ENCODE data around the gene LMF2. TPM values are rescaled to one million over a fixed set of nuclear protein-coding genes. Genes with fewer than 3 reads are reported as not detected.

Gene LMF2
- total RNA-seq, 1 experiment from 2014 or later: 56.9 TPM

DNA sequence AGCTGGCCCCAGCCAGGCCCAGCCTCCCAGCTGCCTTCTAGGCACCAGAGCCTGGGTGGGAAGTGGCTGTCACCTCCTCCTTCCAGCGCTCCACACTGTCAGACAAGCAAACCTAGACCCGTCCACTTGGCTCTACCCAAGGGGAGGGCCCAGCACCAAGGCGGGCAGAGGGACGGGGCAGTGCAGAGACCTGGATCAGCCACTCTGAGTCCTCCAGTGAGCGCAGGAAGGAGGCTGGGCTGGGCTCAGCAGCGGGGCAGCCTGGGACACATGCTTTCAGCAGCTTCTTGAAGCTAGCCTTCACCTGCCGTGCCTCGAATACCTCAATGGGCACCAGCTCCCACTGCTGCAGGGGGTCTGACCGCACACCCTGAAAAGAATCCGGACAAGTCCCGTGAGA is 51.5 kb downstream of the LMF2 start:
- no peaks in the 10 kb centered on the region for H3K4me1 ChIP-seq (ENCODE audit: control insufficient read depth in 1 of 2, insufficient read depth in 2 of 2, low read length in 2 of 2)
- no peaks in the 10 kb centered on the region for H3K27me3 ChIP-seq (ENCODE audit: insufficient read depth, low read length)
- no peak for TF ChIP-seq JUND (IDR thresholded peaks at IDR 0.05)
- TF ChIP-seq, protein P1, sequence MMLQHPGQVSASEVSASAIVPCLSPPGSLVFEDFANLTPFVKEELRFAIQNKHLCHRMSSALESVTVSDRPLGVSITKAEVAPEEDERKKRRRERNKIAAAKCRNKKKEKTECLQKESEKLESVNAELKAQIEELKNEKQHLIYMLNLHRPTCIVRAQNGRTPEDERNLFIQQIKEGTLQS (IDR thresholded peaks at IDR 0.05): no peak
- no peak for TF ChIP-seq EZH2phosphoT487 (IDR thresholded peaks at IDR 0.05; ENCODE audit: borderline replicate concordance)
- TF ChIP-seq CBX3 (IDR thresholded peaks at IDR 0.05; ENCODE audit: low read depth): no peak
- TF ChIP-seq, protein P2, sequence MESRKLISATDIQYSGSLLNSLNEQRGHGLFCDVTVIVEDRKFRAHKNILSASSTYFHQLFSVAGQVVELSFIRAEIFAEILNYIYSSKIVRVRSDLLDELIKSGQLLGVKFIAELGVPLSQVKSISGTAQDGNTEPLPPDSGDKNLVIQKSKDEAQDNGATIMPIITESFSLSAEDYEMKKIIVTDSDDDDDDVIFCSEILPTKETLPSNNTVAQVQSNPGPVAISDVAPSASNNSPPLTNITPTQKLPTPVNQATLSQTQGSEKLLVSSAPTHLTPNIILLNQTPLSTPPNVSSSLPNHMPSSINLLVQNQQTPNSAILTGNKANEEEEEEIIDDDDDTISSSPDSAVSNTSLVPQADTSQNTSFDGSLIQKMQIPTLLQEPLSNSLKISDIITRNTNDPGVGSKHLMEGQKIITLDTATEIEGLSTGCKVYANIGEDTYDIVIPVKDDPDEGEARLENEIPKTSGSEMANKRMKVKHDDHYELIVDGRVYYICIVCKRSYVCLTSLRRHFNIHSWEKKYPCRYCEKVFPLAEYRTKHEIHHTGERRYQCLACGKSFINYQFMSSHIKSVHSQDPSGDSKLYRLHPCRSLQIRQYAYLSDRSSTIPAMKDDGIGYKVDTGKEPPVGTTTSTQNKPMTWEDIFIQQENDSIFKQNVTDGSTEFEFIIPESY (IDR thresholded peaks at IDR 0.05; ENCODE audit: extremely low read depth, insufficient replicate concordance, low read length): no peak
- TF ChIP-seq RAD21 (IDR thresholded peaks at IDR 0.05; ENCODE audit: low read depth): no peak
- TF ChIP-seq POLR2AphosphoS5 (IDR thresholded peaks at IDR 0.05; ENCODE audit: low read depth, low read length): no peak
- no peak for TF ChIP-seq EZH2 (IDR thresholded peaks at IDR 0.05)
- TF ChIP-seq, protein P3, sequence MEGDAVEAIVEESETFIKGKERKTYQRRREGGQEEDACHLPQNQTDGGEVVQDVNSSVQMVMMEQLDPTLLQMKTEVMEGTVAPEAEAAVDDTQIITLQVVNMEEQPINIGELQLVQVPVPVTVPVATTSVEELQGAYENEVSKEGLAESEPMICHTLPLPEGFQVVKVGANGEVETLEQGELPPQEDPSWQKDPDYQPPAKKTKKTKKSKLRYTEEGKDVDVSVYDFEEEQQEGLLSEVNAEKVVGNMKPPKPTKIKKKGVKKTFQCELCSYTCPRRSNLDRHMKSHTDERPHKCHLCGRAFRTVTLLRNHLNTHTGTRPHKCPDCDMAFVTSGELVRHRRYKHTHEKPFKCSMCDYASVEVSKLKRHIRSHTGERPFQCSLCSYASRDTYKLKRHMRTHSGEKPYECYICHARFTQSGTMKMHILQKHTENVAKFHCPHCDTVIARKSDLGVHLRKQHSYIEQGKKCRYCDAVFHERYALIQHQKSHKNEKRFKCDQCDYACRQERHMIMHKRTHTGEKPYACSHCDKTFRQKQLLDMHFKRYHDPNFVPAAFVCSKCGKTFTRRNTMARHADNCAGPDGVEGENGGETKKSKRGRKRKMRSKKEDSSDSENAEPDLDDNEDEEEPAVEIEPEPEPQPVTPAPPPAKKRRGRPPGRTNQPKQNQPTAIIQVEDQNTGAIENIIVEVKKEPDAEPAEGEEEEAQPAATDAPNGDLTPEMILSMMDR (IDR thresholded peaks at IDR 0.05 in 2 of 3, conservative IDR thresholded peaks at IDR 0.05 in 1 of 3; ENCODE audit: borderline replicate concordance in 1 of 3, insufficient read depth in 1 of 3, low read depth in 2 of 3, low read length in 2 of 3): no peak
- TF ChIP-seq, protein P4, sequence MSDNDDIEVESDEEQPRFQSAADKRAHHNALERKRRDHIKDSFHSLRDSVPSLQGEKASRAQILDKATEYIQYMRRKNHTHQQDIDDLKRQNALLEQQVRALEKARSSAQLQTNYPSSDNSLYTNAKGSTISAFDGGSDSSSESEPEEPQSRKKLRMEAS (IDR thresholded peaks at IDR 0.05): no peak
- TF ChIP-seq SP1 (IDR thresholded peaks at IDR 0.05; ENCODE audit: low read depth): no peak
- TF ChIP-seq EGR1 (IDR thresholded peaks at IDR 0.05; ENCODE audit: low read depth): no peak
- no peak for TF ChIP-seq CEBPB (IDR thresholded peaks at IDR 0.05; ENCODE audit: low read depth)
- TF ChIP-seq SRF (IDR thresholded peaks at IDR 0.05; ENCODE audit: low read depth): no peak
- no peak for TF ChIP-seq ZNF274 (IDR thresholded peaks at IDR 0.05; ENCODE audit: low read depth, low read length)
- TF ChIP-seq POLR2A (IDR thresholded peaks at IDR 0.05; ENCODE audit: borderline replicate concordance, extremely low read depth, insufficient read depth, insufficient read length): no peak
- no peak for TF ChIP-seq SIN3A (IDR thresholded peaks at IDR 0.05; ENCODE audit: low read depth)
- no peak for TF ChIP-seq YY1 (IDR thresholded peaks at IDR 0.05; ENCODE audit: extremely low read depth, insufficient replicate concordance, low read depth, low read length)
- H2AFZ ChIP-seq (ENCODE audit: low read depth, low read length, poor library complexity, severe bottlenecking): no peak overlapping the region
- ChIA-PET POLR2A (no interaction called here), CTCF (no interaction called here), RAD21 (ENCODE audit: low non-redundant PET in 1 of 2, low total read pairs in 2 of 2, uncharacterized antibody in 2 of 2, unreplicated experiment in 2 of 2) (no interaction called here)
- H4K20me1 ChIP-seq (ENCODE audit: insufficient read depth): no peaks in the 10 kb centered on the region
- intact Hi-C loops (cut with micrococcal nuclease): no loop called here
- no peaks in the 10 kb centered on the region for H3K79me2 ChIP-seq (ENCODE audit: insufficient read depth, low read length)
- BruUV-seq (replicated peaks): no TSS peak
- no peak for ATAC-seq
- H3K4me3 ChIP-seq (replicated peaks in 1 of 2; ENCODE audit: low read depth in 1 of 2, low read length in 2 of 2): no peak overlapping the region
- H3K27ac ChIP-seq (ENCODE audit: low read depth, low read length): no peak overlapping the region
- H3K9me2 ChIP-seq (ENCODE audit: insufficient read depth): no peaks in the 10 kb centered on the region
- no peaks in the 10 kb centered on the region for H3K9me3 ChIP-seq (ENCODE audit: control insufficient read depth in 1 of 2, insufficient read depth in 1 of 2, low read depth in 1 of 2, low read length in 2 of 2)
- H3K9ac ChIP-seq (ENCODE audit: low read length): no peak overlapping the region
- no peak overlapping the region for H3K4me2 ChIP-seq (ENCODE audit: low read length)
- H3K36me3 ChIP-seq (ENCODE audit: control insufficient read depth in 1 of 2, insufficient read depth in 2 of 2, low read length in 2 of 2): peaks cover 16 to 20% of the 10 kb centered on the region in 2 experiments; a peak in 3 of 4 replicates
- DNase-seq (ENCODE audit: low read depth, low spot score): no peak
